ENCODE data around the gene FKBP2.

FKBP2 gene

DNA sequence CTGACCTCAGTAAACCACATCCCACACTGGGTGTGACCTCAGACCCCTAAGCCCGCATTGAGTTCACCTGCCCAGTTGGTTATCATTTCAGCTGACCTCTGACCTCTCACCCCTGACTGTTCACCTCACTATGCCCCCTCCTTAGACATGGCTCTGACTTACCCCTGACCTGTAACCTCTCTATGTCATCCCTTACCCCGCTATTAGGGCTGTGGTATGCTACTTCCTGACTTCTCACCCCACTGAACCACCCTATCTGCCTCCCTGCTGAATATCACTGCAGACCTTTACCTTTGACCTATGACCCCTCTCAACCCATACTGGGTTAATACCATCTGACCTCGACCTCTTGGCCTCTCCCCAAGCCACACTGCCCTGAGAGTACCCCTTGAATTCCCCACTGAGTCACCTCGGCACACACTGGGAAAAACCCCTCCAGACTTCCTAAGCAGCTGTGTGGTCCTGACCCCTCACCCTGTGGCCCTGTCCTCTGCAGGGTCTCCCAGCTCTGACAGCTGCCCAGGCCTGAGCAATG lies 18.7 kb downstream of the FKBP2 start:
- no peak for DNase-seq
- in situ Hi-C loops (cut with MboI; ENCODE audit: low pct_unique_long_range_greater_than_20kb, low sequenced_read_pairs): no loop called here

DNA sequence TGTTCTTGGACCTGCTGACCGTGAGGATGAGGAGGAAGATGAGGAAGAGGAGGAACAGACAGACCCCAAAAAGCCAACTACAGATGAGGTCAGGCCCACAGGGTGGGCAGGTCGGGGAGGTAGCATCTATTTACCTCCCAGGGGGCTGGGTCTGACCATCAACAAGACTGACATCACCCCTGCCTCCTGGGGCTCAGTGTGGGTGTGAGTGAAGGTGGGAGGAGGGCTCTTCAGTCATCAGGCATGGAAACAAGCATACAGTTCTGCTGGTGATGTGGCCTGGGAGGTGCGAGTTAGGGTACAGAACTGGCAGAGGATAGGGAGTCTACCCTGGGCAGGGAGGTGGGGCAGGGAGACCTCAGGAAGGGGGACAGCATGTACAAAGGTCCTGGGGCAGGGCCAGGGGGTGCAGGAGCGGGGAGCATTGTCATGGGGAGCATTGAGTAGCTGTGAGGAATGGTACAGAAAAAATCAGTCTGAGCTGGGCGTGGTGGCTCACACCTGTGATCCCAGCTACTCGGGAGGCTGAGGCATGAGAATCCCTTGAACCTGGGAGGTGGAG lies 19.3 kb downstream of the FKBP2 start:
- in situ Hi-C loops (cut with MboI; ENCODE audit: low pct_unique_long_range_greater_than_20kb, low sequenced_read_pairs): no loop called here

DNA sequence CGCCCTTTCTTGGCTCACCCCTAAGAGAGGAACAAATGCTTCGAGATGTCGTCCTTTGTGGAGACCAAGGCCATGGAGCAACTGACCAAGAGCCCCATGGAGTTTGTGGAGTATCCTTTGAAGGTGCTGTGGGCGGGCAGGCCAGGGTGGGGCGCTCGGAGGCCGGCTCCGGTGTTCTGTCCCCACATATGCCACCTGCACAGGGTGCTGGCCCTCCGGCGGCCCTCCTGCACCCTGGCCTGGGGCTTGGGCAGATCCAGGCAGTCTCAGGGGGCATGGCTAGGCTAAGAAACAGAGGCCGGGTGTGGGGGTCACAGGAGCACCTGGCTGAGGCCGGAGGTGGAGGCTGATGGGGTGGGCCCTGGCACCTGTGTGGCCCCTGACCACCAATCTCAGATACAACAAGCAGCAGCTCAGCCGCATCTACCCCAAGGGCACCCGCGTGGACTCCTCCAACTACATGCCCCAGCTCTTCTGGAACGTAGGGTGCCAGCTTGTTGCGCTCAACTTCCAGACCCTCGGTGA lies 20.7 kb downstream of the FKBP2 start:
- in situ Hi-C loops (cut with MboI; ENCODE audit: low pct_unique_long_range_greater_than_20kb, low sequenced_read_pairs): no loop called here
- DNase-seq: no peak

More for the DNA sequence above, 19.3 kb downstream of the FKBP2 start:
- DNase-seq: no peak

DNA sequence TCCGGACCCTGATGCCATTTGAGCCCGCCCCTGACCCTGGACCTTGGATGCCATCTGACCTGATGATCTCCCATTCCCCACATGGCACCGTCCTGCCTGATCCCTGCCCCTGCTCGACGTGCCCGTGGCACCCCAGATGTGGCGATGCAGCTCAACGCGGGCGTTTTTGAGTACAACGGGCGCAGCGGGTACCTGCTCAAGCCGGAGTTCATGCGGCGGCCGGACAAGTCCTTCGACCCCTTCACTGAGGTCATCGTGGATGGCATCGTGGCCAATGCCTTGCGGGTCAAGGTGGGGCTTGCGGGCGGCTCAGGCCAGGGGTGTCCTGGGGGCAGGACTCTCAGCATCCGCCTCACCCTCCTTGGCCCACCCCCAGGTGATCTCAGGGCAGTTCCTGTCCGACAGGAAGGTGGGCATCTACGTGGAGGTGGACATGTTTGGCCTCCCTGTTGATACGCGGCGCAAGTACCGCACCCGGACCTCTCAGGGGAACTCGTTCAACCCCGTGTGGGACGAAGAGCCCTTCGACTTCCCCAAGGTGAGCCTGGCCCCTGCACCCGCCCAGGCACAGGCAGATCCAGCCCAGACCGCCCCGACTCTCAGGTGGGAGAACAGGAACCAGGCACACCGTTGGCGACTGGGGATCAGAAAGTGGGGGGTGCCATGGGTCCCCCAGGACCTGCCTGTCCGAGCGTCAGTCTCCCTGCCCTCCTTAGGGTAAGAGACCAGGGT lies 21.5 kb downstream of the FKBP2 start:
- in situ Hi-C loops (cut with MboI; ENCODE audit: low pct_unique_long_range_greater_than_20kb, low sequenced_read_pairs): no loop called here
- no peak for DNase-seq

DNA sequence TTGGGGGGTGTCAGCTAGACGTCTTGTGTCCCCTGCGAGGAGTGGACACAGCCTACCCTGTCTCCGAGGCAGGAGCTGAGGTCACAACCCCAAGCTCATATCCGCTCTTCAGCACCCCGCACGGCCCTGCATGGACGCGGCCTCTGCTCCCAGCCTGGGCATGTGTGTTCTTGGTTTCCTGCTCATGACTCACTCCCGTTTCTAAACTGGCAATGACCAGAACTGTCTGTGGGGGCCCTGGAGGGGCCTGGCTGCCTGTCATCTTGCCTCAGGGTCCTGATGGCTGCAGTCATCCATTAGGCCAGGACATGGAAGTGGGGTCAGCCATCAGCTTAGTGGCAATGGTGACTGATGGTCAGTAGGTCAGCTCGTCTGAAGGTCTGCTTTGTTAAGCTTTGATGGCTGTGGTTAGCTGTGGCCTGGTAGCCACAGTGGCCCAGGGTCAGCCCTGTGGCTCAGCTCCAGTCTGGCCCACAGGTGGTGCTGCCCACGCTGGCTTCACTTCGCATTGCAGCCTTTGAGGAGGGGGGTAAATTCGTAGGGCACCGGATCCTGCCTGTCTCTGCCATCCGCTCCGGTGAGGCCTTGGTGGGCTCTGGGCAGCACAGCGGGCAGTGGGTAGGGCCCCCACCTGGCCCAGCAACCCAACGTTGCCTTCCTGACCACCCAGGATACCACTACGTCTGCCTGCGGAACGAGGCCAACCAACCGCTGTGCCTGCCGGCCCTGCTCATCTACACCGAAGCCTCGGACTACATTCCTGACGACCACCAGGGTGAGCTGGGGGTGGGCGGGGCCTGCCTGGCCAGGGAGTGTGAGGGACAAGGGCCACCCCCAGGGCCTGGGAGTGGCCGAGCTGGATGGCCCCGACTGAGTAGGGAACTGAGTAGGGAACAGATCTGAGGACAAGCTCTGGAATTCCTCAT lies 22.4 kb downstream of the FKBP2 start:
- in situ Hi-C loops (cut with MboI; ENCODE audit: low pct_unique_long_range_greater_than_20kb, low sequenced_read_pairs): no loop called here

DNA sequence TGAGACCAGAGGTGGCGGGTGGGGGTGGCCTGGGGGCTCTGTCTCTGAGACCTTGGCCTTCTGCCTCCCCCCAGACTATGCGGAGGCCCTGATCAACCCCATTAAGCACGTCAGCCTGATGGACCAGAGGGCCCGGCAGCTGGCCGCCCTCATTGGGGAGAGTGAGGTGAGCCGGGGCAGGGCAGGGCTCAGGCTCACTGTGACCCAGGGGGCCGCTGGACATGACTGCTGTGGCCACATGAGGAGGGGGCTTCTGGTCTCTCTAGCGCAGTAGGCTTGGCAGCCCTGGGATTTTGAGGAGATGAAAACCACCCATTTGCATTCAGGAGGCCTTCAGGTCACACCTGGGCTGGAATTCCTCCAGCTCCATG lies 23.0 kb downstream of the FKBP2 start:
- in situ Hi-C loops (cut with MboI; ENCODE audit: low pct_unique_long_range_greater_than_20kb, low sequenced_read_pairs): no loop called here
- DNase-seq: no peak

More for the DNA sequence above, 22.4 kb downstream of the FKBP2 start:
- DNase-seq: no peak

DNA sequence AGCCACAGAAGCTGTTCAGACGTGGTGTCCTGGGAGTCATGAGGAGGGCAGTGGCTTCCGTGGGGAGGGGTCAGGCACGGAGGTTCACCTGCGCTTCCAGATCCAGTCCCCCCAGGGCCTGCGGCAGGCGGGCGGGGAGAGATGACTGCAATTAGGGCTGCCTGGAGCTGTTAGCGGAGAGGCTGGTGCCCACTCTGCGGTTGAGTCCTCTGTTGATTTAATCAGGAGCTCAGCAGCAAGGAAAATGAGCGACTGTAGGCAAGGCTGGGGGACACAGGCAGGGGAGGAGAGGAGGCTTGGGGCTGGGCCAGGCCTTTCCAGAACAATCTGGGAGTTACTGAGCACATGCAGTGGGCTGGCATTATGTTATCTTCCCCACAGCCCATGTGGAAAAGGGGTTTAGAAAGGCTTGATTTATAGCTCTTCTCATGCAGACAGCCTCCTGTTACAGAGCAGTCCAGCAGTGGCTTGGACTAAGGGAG lies 23.5 kb downstream of the FKBP2 start:
- no peak for DNase-seq
- in situ Hi-C loops (cut with MboI; ENCODE audit: low pct_unique_long_range_greater_than_20kb, low sequenced_read_pairs): no loop called here

DNA sequence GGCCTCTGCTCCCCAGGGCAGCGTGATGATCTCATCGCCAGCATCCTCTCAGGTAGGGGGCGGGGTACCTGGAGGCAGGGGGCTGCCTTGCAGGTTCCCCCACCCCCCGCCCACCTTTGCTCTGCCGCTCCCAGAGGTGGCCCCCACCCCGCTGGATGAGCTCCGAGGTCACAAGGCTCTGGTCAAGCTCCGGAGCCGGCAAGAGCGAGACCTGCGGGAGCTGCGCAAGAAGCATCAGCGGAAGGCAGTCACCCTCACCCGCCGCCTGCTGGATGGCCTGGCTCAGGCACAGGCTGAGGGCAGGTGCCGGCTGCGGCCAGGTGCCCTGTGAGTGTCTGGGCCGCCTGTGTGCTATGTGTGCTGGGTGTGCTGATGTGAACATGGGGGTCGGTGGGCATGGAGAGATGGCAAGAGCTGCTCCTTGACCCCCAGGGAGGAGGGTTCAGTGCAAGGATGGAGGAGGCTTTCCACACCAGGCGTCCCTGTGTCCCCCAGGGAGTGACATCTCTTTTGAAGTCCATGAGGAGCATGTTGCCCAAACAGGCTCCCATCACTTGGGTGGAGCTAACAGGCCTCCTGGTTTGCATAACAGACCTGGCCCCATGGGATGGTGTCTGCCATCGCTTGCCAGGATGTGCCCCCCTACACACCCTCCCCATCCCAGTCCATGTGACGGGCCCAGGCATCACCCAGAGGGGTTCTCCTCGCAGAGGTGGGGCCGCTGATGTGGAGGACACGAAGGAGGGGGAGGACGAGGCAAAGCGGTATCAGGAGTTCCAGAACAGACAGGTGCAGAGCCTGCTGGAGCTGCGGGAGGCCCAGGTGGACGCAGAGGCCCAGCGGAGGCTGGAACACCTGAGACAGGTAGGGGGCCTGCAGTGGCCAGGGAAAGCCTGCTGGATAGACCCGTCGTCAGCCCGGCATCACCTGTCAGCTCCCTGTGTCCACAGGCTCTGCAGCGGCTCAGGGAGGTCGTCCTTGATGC lies 24.6 kb downstream of the FKBP2 start:
- no peak for DNase-seq
- in situ Hi-C loops (cut with MboI; ENCODE audit: low pct_unique_long_range_greater_than_20kb, low sequenced_read_pairs): no loop called here

DNA sequence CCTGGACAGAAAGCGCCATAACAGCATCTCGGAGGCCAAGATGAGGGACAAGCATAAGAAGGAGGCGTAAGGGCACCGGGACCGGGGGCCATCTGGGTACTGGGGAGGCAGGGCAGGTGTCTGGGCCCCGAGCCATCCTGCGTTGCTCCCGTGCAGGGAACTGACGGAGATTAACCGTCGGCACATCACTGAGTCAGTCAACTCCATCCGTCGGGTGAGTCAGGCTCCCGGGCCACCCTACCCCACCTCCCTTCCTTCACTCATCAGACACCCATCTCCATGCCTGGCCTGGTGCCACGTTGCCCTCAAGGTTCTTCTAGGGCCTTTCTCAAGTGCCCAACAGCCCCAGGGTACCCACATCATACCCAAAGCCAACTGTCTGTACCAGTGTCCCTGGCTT lies 25.4 kb downstream of the FKBP2 start:
- in situ Hi-C loops (cut with MboI; ENCODE audit: low pct_unique_long_range_greater_than_20kb, low sequenced_read_pairs): no loop called here
- no peak for DNase-seq

DNA sequence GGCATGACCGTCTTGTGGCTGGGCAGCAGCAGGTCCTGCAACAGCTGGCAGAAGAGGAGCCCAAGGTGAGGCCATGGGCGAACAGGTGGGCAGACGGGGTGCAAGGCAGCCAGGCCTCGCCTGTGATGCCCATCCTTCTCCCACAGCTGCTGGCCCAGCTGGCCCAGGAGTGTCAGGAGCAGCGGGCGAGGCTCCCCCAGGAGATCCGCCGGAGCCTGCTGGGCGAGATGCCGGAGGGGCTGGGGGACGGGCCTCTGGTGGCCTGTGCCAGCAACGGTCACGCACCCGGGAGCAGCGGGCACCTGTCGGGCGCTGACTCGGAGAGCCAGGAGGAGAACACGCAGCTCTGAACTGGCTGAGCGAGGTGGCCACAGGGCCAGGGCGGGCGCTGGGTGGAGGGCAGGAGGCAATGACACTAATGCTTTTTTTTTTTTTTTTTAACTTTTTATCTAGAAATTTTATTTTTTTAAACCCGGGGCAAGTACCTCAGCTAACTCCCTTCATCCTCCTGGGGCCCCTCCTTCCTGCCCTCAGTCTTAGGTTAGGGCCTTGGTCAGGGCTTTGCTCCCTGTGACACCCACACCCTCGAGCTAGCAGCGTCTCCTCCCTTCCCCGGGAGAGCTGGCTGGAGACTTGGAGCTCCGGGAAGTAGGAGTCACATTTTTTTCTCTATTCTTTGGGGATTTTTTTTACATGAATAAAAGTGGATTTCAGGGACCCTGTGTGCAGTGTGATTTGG lies 26.5 kb downstream of the FKBP2 start:
- in situ Hi-C loops (cut with MboI; ENCODE audit: low pct_unique_long_range_greater_than_20kb, low sequenced_read_pairs): no loop called here
- no peak for DNase-seq

DNA sequence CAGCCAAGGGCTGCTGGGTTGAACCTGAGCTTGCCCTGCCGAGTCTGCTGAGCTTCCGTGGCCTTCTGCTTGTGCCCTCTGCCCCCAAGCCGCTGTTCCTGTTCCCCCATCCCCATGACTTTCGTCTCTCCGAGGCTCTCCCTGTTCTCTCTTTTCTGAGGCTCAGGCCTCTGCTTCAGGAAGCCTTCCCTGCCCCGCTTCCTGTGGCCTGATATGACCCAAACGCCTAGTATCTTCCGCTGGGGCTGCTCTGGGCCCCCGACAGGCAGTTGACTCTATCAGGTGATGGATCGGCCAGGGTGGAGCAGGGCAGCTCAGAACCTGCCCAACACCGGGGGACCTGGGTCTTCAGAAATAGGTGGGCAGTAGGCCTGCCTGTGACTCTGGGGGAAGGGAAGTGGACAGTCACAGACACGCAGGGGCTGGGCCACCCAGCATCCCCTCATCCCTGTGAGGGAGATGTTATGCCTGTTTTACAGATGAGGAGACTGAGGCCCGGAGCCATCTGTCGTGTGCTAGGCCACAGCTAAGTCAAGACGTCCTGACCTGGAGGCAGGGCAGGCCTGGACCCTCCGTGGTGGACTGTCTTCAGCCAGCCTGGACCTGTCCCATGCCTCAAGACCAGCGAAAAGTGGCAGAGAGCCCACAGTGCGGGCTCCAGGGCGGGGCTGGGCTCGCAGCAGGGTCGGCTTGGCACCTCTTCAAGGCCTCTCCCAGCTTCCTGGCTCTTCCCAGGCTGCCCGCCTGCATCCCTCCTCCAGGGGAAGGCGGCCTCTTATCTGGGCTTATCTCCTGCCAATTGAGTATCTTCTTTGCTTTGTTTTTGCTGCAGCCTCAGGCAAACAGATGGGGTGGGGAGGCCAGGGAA lies 27.4 kb downstream of the FKBP2 start:
- peak; percentile 57 for DNase-seq
- in situ Hi-C loops (cut with MboI; ENCODE audit: low pct_unique_long_range_greater_than_20kb, low sequenced_read_pairs): no loop called here

DNA sequence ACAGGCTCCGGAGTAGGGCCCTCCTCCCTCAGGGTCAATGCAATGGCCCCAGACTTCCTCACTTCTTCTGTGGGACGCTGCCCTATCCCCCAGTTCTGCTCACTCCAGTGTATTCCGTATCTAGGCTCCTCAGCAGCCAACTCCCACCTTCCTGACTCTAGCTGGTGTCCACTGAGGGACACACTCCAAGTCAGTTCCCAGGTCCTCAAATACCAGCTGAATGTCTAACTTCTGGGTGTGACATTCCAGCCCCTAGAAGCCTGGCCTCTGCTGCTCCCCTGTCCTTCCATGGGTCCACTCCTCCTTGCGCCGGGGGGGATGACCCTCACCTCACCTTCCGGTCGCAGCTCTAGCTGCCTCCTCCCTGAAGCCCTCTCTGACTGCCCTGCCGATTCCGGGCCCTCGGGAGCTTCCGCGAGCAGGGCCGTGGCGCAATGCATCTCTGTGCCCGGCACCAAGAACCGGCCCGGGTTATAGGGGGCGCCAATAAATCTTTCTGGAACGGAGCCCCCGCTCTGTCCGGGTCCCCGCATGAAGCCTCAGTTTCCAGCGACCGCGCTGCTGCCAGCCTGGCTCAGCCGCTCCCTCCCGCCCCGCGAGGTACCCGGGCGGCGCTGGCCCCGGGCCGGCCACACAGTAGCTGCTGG lies 28.1 kb downstream of the FKBP2 start:
- peak; percentile 57 for DNase-seq
- in situ Hi-C loops (cut with MboI; ENCODE audit: low pct_unique_long_range_greater_than_20kb, low sequenced_read_pairs): no loop called here

DNA sequence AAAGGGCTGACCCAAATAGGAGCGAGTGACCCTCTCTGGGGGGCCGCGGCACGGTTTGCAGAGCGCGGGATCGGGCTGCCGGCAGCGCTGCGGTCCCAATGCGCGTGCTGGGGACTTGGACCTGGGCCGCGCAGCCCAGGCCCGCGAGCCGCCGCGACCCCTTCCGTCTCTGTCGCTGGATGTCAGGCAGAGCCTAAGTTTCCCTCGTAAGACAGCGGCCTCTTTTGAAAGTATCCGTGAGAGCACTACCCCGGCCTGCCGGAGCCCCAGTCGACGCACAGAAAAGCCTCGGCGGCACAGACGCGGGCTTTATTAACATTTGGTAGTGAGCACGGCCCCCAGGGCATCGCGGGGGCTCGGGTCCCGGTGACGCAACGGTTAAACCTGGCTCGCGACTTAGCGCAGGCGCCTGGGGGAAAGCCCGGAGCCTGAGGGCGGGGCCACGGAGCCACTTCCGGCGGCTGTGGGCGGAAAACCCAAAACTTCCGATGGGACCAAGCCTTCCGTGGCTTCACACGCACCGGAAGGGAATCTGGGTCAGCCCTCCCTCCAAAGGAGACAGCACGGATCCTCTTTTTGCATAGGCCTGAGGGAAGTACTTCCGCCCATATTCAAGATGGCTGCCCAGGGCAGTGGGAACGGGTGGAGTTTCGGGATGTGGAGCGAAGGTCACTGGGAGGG lies 28.8 kb downstream of the FKBP2 start:
- in situ Hi-C loops (cut with MboI; ENCODE audit: low pct_unique_long_range_greater_than_20kb, low sequenced_read_pairs): no loop called here
- DNase-seq: peak; percentile 100

DNA sequence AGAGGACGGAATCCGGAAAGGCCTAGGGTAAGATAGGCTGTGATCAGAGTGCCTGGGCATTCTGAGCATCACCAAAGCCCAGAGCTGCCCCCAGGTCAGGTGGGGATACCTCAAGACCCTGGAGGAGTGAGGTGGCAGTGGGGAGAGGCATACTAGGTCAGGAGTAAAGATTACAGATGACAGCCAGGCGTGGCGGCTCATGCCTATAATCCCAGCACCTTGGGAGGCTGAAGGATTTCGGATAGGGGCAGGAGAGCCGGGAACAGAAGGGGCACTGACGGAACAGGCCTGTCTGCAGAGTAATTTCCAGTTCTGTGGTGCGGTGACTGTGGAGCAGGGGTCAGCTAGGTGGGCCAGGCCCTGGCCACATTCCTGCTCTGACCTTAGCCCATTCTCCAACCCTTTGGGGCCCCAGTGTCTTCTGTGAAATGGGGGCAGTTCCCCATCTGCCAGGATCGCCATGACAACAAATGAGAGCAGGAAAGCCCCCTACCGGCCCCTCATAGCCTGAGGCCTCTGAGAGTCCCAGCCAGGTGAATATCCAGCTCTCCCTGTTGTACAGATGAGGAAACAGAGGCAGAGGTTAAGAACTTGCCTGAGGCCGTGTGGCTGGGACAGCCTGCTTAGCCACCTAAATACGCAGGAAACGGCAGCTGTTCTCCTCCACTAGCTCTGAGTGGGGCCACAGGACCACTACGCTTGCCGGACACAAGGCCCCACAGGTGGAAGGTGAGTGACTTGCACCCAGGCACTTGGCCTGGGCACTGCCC lies 34.3 kb downstream of the FKBP2 start:
- DNase-seq: no peak
- in situ Hi-C loops (cut with MboI; ENCODE audit: low pct_unique_long_range_greater_than_20kb, low sequenced_read_pairs): no loop called here

DNA sequence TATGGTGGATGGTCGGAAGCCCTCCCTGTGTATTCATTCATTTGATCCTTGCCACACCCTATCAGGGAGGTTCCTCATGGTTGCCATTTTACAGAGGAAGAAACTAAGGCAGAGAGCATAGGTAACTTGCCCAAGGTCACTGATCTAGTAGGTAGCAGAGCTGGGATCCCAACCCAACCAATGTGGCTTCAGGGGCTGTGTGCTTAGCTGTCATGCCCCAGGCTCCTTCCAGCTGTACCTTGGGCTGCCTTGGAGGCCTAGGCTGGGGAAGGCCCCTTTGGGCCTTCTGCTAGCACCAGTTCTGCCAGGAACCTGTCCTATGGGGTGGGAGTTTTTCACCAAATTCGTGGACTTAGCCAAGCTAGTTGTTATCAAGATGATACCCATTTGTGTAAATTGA lies 34.9 kb downstream of the FKBP2 start:
- no peak for DNase-seq
- in situ Hi-C loops (cut with MboI; ENCODE audit: low pct_unique_long_range_greater_than_20kb, low sequenced_read_pairs): no loop called here

All from KBM-7 (cell line).